CD14-positive monocyte (primary cell): ENCODE results near the gene PPIF. TPM values are rescaled to one million over a fixed set of nuclear protein-coding genes. Genes with fewer than 3 reads are reported as not detected.

Experiments
- DNase-seq, 3 donors: peaks; one replicate each; pipeline ENCODE4 v3.0.0-alpha.2; 2011 to 2022
- H2AFZ ChIP-seq: 2 replicates; pipeline ENCODE4 v1.6.0; 2012; ENCODE audit warnings: mild to moderate bottlenecking, low read depth, low read length, inconsistent platforms; ENCODE audit not compliant: insufficient read depth, poor library complexity, severe bottlenecking
- H3K27ac ChIP-seq, 2 donors: 1 replicate in 1 of 2; 2 replicates in 1 of 2; pipeline ENCODE4 v1.5.1; 2012 to 2013; ENCODE audit warnings: low read length in 2 of 2, control low read depth in 1 of 2, inconsistent platforms in 1 of 2, low read depth in 1 of 2, mild to moderate bottlenecking in 1 of 2
- H3K27me3 ChIP-seq, 2 donors: one replicate each; pipeline versions ENCODE4 v1.6.0 to v1.6.1; 2011 to 2013; ENCODE audit warnings: low read length in 2 of 2; ENCODE audit not compliant: control insufficient read depth in 2 of 2, insufficient read depth in 2 of 2
- H3K36me3 ChIP-seq, 2 donors: replicated peaks in 1 of 2; 1 replicate in 1 of 2; 2 replicates in 1 of 2; pipeline versions ENCODE4 v1.5.1 to v1.6.1; 2012 to 2013; ENCODE audit warnings: low read length in 2 of 2, control low read depth in 1 of 2, inconsistent platforms in 1 of 2, mild to moderate bottlenecking in 1 of 2; ENCODE audit not compliant: insufficient read depth in 2 of 2, control insufficient read depth in 1 of 2
- H3K4me1 ChIP-seq, 2 donors: 1 replicate in 1 of 2; 2 replicates in 1 of 2; pipeline versions ENCODE4 v1.5.1 to v1.6.1; 2012 to 2013; ENCODE audit warnings: low read length in 2 of 2, control low read depth in 1 of 2, inconsistent platforms in 1 of 2, mild to moderate bottlenecking in 1 of 2, moderate library complexity in 1 of 2; ENCODE audit not compliant: insufficient read depth in 2 of 2, control insufficient read depth in 1 of 2
- H3K4me2 ChIP-seq: replicated peaks from 2 replicates; pipeline ENCODE3; 2012; ENCODE audit warnings: low read length, moderate library complexity, mild to moderate bottlenecking; ENCODE audit not compliant: poor library complexity, severe bottlenecking; ENCODE audit errors: extremely low read depth
- H3K4me3 ChIP-seq, 3 experiments: fragments of 200-600 bp in 1 of 3; sonication (generic) in 1 of 3; replicated peaks in 1 of 3; 1 replicate in 2 of 3; 2 replicates in 1 of 3; pipeline ENCODE4 v1.5.1; 2011 to 2013; ENCODE audit warnings: low read length in 3 of 3, mild to moderate bottlenecking in 3 of 3, control low read depth in 2 of 3, low read depth in 2 of 3, inconsistent platforms in 1 of 3, moderate library complexity in 1 of 3
- H3K79me2 ChIP-seq: 2 replicates; pipeline ENCODE4 v1.6.0; 2012; ENCODE audit warnings: mild to moderate bottlenecking, control low read depth, inconsistent platforms, low read length, moderate library complexity; ENCODE audit not compliant: insufficient read depth
- H3K9ac ChIP-seq: 2 replicates; pipeline ENCODE4 v1.6.0; 2017; ENCODE audit warnings: low read length, mild to moderate bottlenecking; ENCODE audit not compliant: insufficient read depth, poor library complexity, severe bottlenecking
- H3K9me3 ChIP-seq, 2 donors: replicated peaks in 1 of 2; 1 replicate in 1 of 2; 2 replicates in 1 of 2; pipeline versions ENCODE4 v1.5.1 to v1.6.1; 2012 to 2013; ENCODE audit warnings: low read length in 2 of 2, control low read depth in 1 of 2; ENCODE audit not compliant: control insufficient read depth in 1 of 2, insufficient read depth in 1 of 2
- H4K20me1 ChIP-seq: 2 replicates; pipeline ENCODE4 v1.6.0; 2012; ENCODE audit warnings: mild to moderate bottlenecking, low read length, control low read depth, moderate library complexity; ENCODE audit not compliant: insufficient read depth
- H3K27ac Mint-ChIP-seq, 7 donors: one replicate each; pipeline ENCODE4 v1.8.0; 2020; ENCODE audit warnings: mild to moderate bottlenecking in 7 of 7, mixed read lengths in 7 of 7, moderate library complexity in 6 of 7, inconsistent platforms in 2 of 7
- H3K27me3 Mint-ChIP-seq, 3 donors: one replicate each; pipeline ENCODE4 v1.8.0; 2021 to 2022; ENCODE audit warnings: low read depth in 3 of 3, mild to moderate bottlenecking in 3 of 3, mixed read lengths in 3 of 3, moderate library complexity in 3 of 3, inconsistent platforms in 1 of 3
- H3K36me3 Mint-ChIP-seq, 2 donors: one replicate each; pipeline ENCODE4 v1.8.0; 2020; ENCODE audit warnings: mixed read lengths in 2 of 2, inconsistent platforms in 1 of 2, mild to moderate bottlenecking in 1 of 2
- H3K4me1 Mint-ChIP-seq: one replicate; pipeline ENCODE4 v1.8.0; 2020; ENCODE audit warnings: mild to moderate bottlenecking, mixed read lengths
- H3K4me3 Mint-ChIP-seq, 2 donors: one replicate each; pipeline ENCODE4 v1.8.0; 2020; ENCODE audit warnings: mild to moderate bottlenecking in 2 of 2, mixed read lengths in 2 of 2, moderate library complexity in 1 of 2
- H3K9me3 Mint-ChIP-seq, 7 donors: one replicate each; pipeline ENCODE4 v1.8.0; 2020 to 2022; ENCODE audit warnings: mixed read lengths in 7 of 7, mild to moderate bottlenecking in 6 of 7, moderate library complexity in 6 of 7, inconsistent platforms in 2 of 7
- CTCF ChIP-seq: fragments of 200-600 bp; IDR thresholded peaks from one replicate; pipeline ENCODE4 v1.8.0; 2022; ENCODE audit warnings: antibody characterized with exemption, mild to moderate bottlenecking
- WGBS: methylation state at CpG from one replicate; pipeline ENCODE4 v1.1.5; 2013; ENCODE audit warnings: missing lambda C conversion rate; ENCODE audit not compliant: insufficient coverage; 5-methylcytosine and 5-hydroxymethylcytosine counted together
- intact Hi-C, 2 donors: fragments of 100-400 bp; cut with micrococcal nuclease; formaldehyde crosslinking; loops; one replicate each; pipeline versions ENCODE4 v1.15.0 to v1.15.1; 2023
- polyA plus RNA-seq, 3 donors: library from polyadenylated mRNA; depleted of rRNA in 1 of 3; unstranded in 2 of 3; stranded (reverse) in 1 of 3; fragments of 300-500 nt in 2 of 3; fragments of >200 nt in 1 of 3; fragmentation: Illumina TruSeq in 2 of 3; gene quantifications; 1 replicate in 2 of 3; 2 replicates in 1 of 3; pipeline ENCODE4 v1.2.3, GENCODE V29; 2012 to 2021

PPIF gene
- polyA plus RNA-seq, 3 donors = 36.6 to 1,064 (median 52.3) TPM

GRCh38 chr10:79329529-79329928 lies 17.7 kb upstream of the PPIF start:
- Histone ChIP-seq H3K4me1 (peaks cover 22 to 24% of the 10 kb centered on the region in 2 donors), H2AFZ (no peak overlapping the region), H3K9me3 (no peaks in the 10 kb centered on the region), H3K79me2 (no peaks in the 10 kb centered on the region), H3K27ac (no peak overlapping the region), H3K9ac (no peak overlapping the region), H3K4me2 (no peak overlapping the region), H3K4me3 (no peak overlapping the region), H3K36me3 (no peaks in the 10 kb centered on the region), H3K27me3 (peaks cover 0 to 7% of the 10 kb centered on the region in 2 donors), H4K20me1 (no peaks in the 10 kb centered on the region)
- H3K4me1 Mint-ChIP-seq = peaks cover 27% of the 10 kb centered on the region
- H3K9me3 Mint-ChIP-seq = peaks cover 0 to 7% (median 0%) of the 10 kb centered on the region in 7 donors
- peaks cover 6 to 11% (median 9%) of the 10 kb centered on the region in 3 donors for H3K27me3 Mint-ChIP-seq
- peak overlapping the region in 5 of 7 donors; percentile 53 to 96 (median 82) for H3K27ac Mint-ChIP-seq
- 95% methylated on average over 8 of the region's 9 CpGs for WGBS
- no peak for TF ChIP-seq CTCF
- H3K36me3 Mint-ChIP-seq = no peaks in the 10 kb centered on the region
- H3K4me3 Mint-ChIP-seq = no peak overlapping the region
- DNase-seq = no peak
- intact Hi-C loops = no loop called here

DNA sequence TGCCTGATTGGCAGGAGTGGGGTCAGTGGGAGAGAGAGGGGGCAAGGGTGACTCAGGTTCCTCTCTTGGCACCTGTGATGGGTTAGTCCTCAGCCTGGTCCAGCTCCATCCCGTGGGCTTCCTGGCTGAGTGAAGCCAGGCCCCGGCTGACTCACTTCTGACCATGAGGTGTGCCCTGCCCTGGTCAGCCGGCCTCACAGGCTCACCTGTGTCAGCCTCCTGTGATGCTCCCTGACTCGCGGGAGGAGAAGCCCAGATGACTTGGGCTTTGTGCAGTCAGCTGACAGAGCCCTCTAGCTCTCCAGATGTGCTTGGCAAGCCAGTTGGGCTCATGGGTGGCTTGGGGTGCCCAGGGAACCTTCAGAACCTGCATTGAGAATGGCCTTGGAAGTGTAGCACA lies 16.0 kb upstream of the PPIF start:
- no peak overlapping the region for H3K4me2 ChIP-seq
- H3K36me3 Mint-ChIP-seq = no peaks in the 10 kb centered on the region
- H3K27ac ChIP-seq = peak overlapping the region; percentile 89 to 92
- peaks cover 0 to 7% (median 0%) of the 10 kb centered on the region in 7 donors for H3K9me3 Mint-ChIP-seq
- TF ChIP-seq CTCF = no peak
- peaks cover 3 to 7% (median 4%) of the 10 kb centered on the region in 3 donors for H3K27me3 Mint-ChIP-seq
- DNase-seq = peak in 2 of 3 donors; percentile 43 to 70
- H3K4me3 ChIP-seq = no peak overlapping the region
- peaks cover 22 to 24% of the 10 kb centered on the region in 2 donors for H3K4me1 ChIP-seq
- no peak overlapping the region for H2AFZ ChIP-seq
- intact Hi-C loops = loop anchor here (2.0 to 5.0 kb wide), 3 partner anchors 16 to 84 kb away; partner anchors contain the start of gene PPIF (in 1 of the 2)
- H3K79me2 ChIP-seq = no peaks in the 10 kb centered on the region
- H3K36me3 ChIP-seq = no peaks in the 10 kb centered on the region
- H3K27me3 ChIP-seq = no peaks in the 10 kb centered on the region
- peak overlapping the region; percentile 25 to 53 for H3K4me3 Mint-ChIP-seq
- H3K27ac Mint-ChIP-seq = peak overlapping the region; percentile 94 to 98 (median 98)
- H4K20me1 ChIP-seq = no peaks in the 10 kb centered on the region
- no peaks in the 10 kb centered on the region for H3K9me3 ChIP-seq
- H3K9ac ChIP-seq = peak overlapping the region; percentile 70
- 92% methylated on average over 5 of the region's 5 CpGs for WGBS
- peaks cover 27% of the 10 kb centered on the region for H3K4me1 Mint-ChIP-seq
